GM15510 (cell line): ENCODE results near the gene TMPRSS11D.

ENCODE experiments used
- POLR2A ChIP-seq: IDR thresholded peaks from 3 replicates; pipeline ENCODE4 v1.6.1; 2011; ENCODE audit warnings: borderline replicate concordance; ENCODE audit not compliant: insufficient read length; ENCODE audit errors: extremely low read depth

TMPRSS11D gene

GRCh38 chr4:67861513-67861912 is 22.3 kb downstream of the TMPRSS11D start:
- TF ChIP-seq POLR2A = no peak

DNA sequence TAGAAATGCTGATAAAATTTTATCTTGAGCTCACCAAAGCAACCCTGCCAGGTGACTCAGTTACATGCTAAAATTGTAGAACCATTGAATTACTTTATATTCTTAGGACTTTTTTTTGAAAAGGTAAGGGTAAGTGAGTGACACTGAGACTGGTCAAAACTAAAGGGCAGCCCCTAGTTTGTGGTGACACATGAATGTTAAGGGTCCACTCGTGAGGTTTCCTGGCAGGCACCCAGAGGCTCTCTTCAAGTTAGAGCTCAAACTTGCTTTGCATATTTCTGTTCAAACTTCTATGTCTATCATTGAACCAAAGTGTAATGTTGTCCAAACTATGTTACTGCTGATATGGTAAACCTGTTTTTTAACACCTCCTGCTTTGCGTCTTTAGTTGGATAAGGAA is 30.5 kb downstream of the TMPRSS11D start:
- TF ChIP-seq POLR2A = no peak

- TF ChIP-seq POLR2A = no peak
Observed at GRCh38 chr4:67820903-67821302, 62.9 kb downstream of the TMPRSS11D start.

GRCh38 chr4:67810011-67810410 is 73.8 kb downstream of the TMPRSS11D start:
- no peak for TF ChIP-seq POLR2A

DNA sequence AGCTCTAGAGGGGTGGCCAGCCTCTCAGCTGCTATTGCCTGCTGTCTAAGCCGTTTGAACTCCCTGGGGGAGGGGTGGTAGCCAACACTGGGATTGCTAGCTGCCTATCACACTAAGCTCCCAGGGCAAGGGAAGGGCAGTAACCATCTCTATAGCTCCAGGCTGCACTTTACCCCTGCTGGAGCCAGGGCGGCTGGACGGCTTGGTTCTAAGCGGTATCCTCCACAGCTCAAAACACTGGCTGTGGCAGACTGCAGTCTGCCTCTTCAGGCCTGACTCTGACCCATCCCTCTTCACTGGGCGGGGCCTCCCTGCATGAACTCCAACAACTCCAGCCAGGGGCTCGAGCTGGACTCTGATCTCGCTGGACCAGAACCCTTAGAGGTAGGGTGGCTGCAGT is 74.3 kb downstream of the TMPRSS11D start:
- TF ChIP-seq POLR2A = no peak

DNA sequence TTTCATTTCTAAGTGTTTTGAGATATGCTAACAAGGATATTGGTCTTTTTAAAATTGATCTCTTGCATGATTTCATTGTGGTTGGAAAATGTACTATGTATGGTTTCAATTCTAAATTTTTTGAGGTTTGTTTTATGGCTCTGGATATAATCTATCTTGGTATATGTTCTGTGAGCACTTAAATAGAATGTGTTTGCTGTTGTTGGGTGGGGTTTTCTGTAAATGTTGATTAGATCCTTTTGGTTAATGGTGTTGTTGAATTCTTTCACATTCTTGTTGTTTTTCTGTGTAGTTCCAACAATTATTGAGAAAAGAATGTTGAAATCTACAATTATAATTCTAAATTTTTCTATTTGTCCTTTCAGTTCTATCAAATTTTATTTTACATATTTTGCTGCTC is 87.0 kb downstream of the TMPRSS11D start:
- TF ChIP-seq POLR2A = no peak

GRCh38 chr4:67790721-67791120 is 93.1 kb downstream of the TMPRSS11D start:
- TF ChIP-seq POLR2A = no peak

- TF ChIP-seq POLR2A = no peak
Observed at GRCh38 chr4:67787311-67787710, 96.5 kb downstream of the TMPRSS11D start.

DNA sequence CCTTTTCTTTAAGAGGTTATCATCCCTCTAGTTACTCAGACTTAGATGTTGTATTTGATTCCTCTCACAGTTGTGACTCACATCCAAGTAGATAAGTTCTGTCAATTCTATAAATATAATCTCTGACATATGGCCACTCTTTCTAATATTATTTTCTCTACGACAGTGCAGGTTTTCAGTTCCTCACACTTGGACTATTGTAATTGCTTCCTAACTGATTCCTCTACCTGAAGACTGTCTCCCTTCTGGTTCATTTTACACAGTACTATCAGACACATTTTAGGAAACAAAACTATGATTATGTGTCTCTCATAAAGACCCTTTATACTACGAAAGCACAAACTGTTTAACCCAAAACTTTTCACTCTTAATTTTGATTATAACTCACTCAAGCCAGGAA is 98.3 kb downstream of the TMPRSS11D start:
- no peak for TF ChIP-seq POLR2A

DNA sequence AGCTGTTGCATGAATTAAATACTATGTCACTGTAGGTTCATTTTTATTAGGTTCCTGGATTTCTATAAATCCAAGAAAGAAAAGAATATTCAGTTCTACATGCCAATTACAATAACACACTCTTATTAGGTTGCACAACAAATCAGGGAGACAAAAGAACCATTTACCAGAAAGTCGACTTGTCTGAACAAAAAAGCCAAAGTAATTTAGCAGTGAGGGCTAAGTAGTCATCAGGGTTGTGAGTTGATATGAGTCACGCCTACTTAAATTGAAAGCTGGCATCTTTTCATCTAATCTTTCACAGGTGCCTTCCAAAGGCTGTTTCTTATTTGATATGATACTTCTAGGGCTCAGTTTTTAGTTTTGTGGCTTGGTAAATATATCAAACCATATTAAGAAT is 104.2 kb downstream of the TMPRSS11D start:
- no peak for TF ChIP-seq POLR2A

DNA sequence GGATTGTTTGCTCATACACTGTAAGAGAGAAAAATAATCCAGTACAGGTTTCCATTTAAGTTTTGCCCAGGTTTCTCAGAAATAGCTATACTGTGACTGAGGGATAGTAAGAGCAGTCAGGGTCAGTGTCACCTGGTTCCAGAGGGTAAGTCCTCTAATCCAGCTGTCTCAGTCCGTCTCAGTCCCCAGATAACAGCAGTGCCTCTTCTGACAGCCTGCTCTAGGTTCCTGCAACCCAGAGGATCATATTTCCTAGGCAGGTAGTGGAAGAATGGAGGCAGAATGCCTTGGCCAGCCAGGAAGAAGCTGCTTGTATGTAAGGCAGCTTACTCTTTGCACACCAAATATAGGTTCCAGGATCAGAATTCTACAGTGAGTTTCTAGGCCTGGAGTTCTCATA is 107.1 kb downstream of the TMPRSS11D start:
- TF ChIP-seq POLR2A = no peak
